K562 (cell line): ENCODE results near the gene ADAMTSL2. TPM values are rescaled to one million over a fixed set of nuclear protein-coding genes. Genes with fewer than 3 reads are reported as not detected.

ENCODE experiments used
- ARID2 ChIP-seq: fragments of 450-650 bp; IDR thresholded peaks from 2 replicates; pipeline ENCODE4 v1.6.1; 2017; ENCODE audit warnings: antibody characterized with exemption, mild to moderate bottlenecking
- ELF4 ChIP-seq: fragments of 450-650 bp; formaldehyde crosslinking; IDR thresholded peaks from 2 replicates; pipeline ENCODE4 v1.4.0; 2022; ENCODE audit warnings: missing genetic modification characterization
- MCM3 ChIP-seq: fragments of 450-650 bp; IDR thresholded peaks from 2 replicates; pipeline ENCODE4 v1.6.1; 2016
- MXI1 ChIP-seq: IDR thresholded peaks from 2 replicates; pipeline ENCODE4 v1.6.1; 2011; ENCODE audit warnings: low read depth, mild to moderate bottlenecking, improper control_type of control experiment, low read length
- NRF1 ChIP-seq, 2 experiments: fragments of 450-650 bp; IDR thresholded peaks in 1 of 2; conservative IDR thresholded peaks in 1 of 2; 2 replicates each; pipeline ENCODE4 v1.6.1; 2014; ENCODE audit warnings: mild to moderate bottlenecking in 2 of 2
- PRMT5 ChIP-seq: sonication (generic); formaldehyde crosslinking; IDR thresholded peaks from 2 replicates; pipeline ENCODE4 v1.5.0; 2020; ENCODE audit warnings: missing genetic modification reagents
- RBM22 ChIP-seq: fragments of 200-400 bp; formaldehyde crosslinking; IDR thresholded peaks from 2 replicates; pipeline ENCODE4 v1.6.1; 2018; ENCODE audit warnings: low read length, low read depth; ENCODE audit not compliant: poor library complexity, severe bottlenecking
- REST ChIP-seq, 2 experiments: fragments of 450-650 bp; formaldehyde crosslinking in 1 of 2; IDR thresholded peaks; 2 replicates each; pipeline versions ENCODE4 v1.4.0 to v1.6.1; 2014 to 2020; ENCODE audit warnings: mild to moderate bottlenecking in 2 of 2, borderline replicate concordance in 1 of 2, low read depth in 1 of 2
- XRCC5 ChIP-seq: fragments of 200-400 bp; formaldehyde crosslinking; IDR thresholded peaks from 2 replicates; pipeline ENCODE4 v1.6.1; 2017; ENCODE audit warnings: low read depth, mild to moderate bottlenecking, low read length
- ZEB2 ChIP-seq: fragments of 450-650 bp; IDR thresholded peaks from 2 replicates; pipeline ENCODE4 v1.6.1; 2016
- ZNF347 ChIP-seq: fragments of 450-650 bp; formaldehyde crosslinking; IDR thresholded peaks from 2 replicates; pipeline ENCODE4 v1.4.0; 2020; ENCODE audit warnings: low read depth, mild to moderate bottlenecking, moderate library complexity
- ZNF449 ChIP-seq: fragments of 250-450 bp; sonication (Bioruptor Pico); IDR thresholded peaks from 2 replicates; pipeline ENCODE4 v1.8.0; 2022; ENCODE audit warnings: moderate library complexity, mild to moderate bottlenecking, inconsistent platforms
- ZNF589 ChIP-seq: fragments of 200-800 bp; sonication (Bioruptor generic); IDR thresholded peaks from 2 replicates; pipeline ENCODE4 v1.6.1; 2016; ENCODE audit warnings: low read depth, missing genetic modification characterization, missing compliant biosample characterization
- polyA plus RNA-seq, 8 experiments: library from polyadenylated mRNA; depleted of rRNA in 4 of 8; stranded (reverse) in 5 of 8; unstranded in 3 of 8; fragments of >200 nt; fragmentation: Nextera tagmentation in 2 of 8; fragmentation: Illumina TruSeq in 1 of 8; extraction: Ambion mirVana in 2 of 8; extraction: Trizol in 1 of 8; gene quantifications; 2 replicates each; pipeline versions ENCODE4 v1.2.1 to v1.2.3, GENCODE V29; 2011 to 2014; ENCODE audit warnings: inconsistent platforms in 1 of 8, missing spikeins in 1 of 8
- total RNA-seq, 7 experiments: library from RNA; depleted of rRNA in 6 of 7; stranded (reverse); fragments of >200 nt in 6 of 7; fragmentation: Illumina TruSeq in 2 of 7; extraction: Trizol in 2 of 7; gene quantifications; 2 replicates each; pipeline versions ENCODE4 v1.2.1 to v1.2.3, GENCODE V29; 2011 to 2021; ENCODE audit warnings: low replicate concordance in 1 of 7
- TF ChIP-seq, protein P1 (sequence below): fragments of 250-450 bp; sonication (Bioruptor Pico); IDR thresholded peaks from 2 replicates; pipeline ENCODE4 v1.4.0; 2020; ENCODE audit warnings: mild to moderate bottlenecking
- TF ChIP-seq, protein P2 (sequence below): fragments of 200-800 bp; sonication (Bioruptor generic); IDR thresholded peaks from 2 replicates; pipeline ENCODE4 v1.6.1; 2017; ENCODE audit warnings: missing genetic modification characterization, missing compliant biosample characterization

The ADAMTSL2 gene
- total and polyA plus RNA-seq, 9 of the 15 experiments (the other 6 are each of a cell fraction or from before 2014, with no cell fraction given), result 0.04 TPM; not detected in 8

DNA sequence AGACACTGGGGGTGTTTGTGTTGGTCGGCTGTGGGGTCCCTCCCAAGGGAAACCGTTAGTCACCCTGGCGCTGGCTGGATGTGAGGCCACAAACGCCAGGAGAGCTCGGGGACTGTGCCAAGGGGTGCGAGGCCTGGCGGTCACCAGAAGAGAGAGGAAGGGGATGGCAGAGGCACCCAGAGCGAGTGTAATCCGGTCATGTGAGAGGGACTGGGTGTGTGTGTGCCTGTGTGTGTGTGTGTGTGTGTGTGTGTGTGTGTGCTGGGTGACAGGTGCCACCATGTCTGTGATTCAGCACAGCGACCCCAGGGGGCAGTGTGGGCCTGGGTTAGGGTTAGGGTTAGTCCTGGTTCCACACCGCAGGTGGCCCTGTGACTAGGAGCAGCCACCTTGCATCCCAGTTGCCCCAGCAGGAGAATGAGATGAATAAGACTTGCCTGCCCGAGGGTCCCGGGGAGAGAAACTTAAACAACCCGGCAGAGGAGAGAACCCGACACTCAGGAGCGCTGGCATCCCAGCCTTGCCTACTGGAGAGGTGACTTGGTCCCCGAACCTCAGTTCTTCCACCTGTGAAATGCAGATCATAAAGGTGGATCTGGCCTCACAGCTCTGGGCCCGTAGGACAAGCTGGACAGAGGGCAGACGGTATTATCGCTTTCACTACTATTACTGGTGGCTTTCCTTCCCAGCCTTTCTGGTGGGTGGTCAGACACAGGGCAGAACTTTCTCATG, 1.4 kb upstream of the ADAMTSL2 start (continued):
- TF ChIP-seq REST (IDR thresholded peaks at IDR 0.05; ENCODE audit: borderline replicate concordance), result peak; percentile 85
- TF ChIP-seq REST (CRISPR knock-in tag; IDR thresholded peaks at IDR 0.05; ENCODE audit: low read depth), result no peak
- no peak; the same call in 1 of the 2 replicates for TF ChIP-seq XRCC5
- 0 out of 2 replicates have a peak, but pooled peaks have one; percentile 27 for TF ChIP-seq ZEB2
- no peak for TF ChIP-seq MXI1
- no peak for TF ChIP-seq RBM22
- no peak for TF ChIP-seq PRMT5 (CRISPR knock-in tag)
- no peak for TF ChIP-seq ZNF347 (CRISPR knock-in tag)
- peak; percentile 81 for TF ChIP-seq ARID2
- no peak for TF ChIP-seq ZNF589
- TF ChIP-seq, protein P1, sequence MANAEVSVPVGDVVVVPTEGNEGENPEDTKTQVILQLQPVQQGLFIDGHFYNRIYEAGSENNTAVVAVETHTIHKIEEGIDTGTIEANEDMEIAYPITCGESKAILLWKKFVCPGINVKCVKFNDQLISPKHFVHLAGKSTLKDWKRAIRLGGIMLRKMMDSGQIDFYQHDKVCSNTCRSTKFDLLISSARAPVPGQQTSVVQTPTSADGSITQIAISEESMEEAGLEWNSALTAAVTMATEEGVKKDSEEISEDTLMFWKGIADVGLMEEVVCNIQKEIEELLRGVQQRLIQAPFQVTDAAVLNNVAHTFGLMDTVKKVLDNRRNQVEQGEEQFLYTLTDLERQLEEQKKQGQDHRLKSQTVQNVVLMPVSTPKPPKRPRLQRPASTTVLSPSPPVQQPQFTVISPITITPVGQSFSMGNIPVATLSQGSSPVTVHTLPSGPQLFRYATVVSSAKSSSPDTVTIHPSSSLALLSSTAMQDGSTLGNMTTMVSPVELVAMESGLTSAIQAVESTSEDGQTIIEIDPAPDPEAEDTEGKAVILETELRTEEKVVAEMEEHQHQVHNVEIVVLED (CRISPR knock-in tag), result no peak
- TF ChIP-seq NRF1 (conservative IDR thresholded peaks at IDR 0.05 in 1 of 2, IDR thresholded peaks at IDR 0.05 in 1 of 2), result no peak
- TF ChIP-seq MCM3, result peak; percentile 89; the same call in 1 of the 2 replicates
- TF ChIP-seq ELF4 (CRISPR knock-in tag), result peak; percentile 67; the same call in 1 of the 2 replicates
- TF ChIP-seq, protein P2, sequence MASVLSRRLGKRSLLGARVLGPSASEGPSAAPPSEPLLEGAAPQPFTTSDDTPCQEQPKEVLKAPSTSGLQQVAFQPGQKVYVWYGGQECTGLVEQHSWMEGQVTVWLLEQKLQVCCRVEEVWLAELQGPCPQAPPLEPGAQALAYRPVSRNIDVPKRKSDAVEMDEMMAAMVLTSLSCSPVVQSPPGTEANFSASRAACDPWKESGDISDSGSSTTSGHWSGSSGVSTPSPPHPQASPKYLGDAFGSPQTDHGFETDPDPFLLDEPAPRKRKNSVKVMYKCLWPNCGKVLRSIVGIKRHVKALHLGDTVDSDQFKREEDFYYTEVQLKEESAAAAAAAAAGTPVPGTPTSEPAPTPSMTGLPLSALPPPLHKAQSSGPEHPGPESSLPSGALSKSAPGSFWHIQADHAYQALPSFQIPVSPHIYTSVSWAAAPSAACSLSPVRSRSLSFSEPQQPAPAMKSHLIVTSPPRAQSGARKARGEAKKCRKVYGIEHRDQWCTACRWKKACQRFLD, result no peak
- no peak for TF ChIP-seq ZNF449 (CRISPR knock-in tag)
